K562 (cell line): ENCODE measurements around the gene C10orf143. TPM values are rescaled to one million over a fixed set of nuclear protein-coding genes. Genes with fewer than 3 reads are reported as not detected.

Experiments used
- ATAC-seq: fragments of 200-7000 bp; cut with Tn5 transposase; 3 replicates; pipeline ENCODE4 v1.9.1; 2020; ENCODE audit warnings: moderate library complexity
- BruUV-seq: library from RNA; stranded (reverse); fragments of 400-500 nt; replicated peaks from 2 replicates; lab custom pipeline; 2021; lab: Mats Ljungman, UMichigan
- CTCF ChIA-PET: fragments of 300-600 bp; formaldehyde crosslinking; extraction: SDS; loops from one replicate; lab custom pipeline; 2021; ENCODE audit warnings: low intra/inter-chr PET ratio; lab: Yijun Ruan, JAX
- POLR2A ChIA-PET: fragments of 300-600, 350-650 bp; sonication (Branson Sonifier 250); formaldehyde crosslinking; extraction: SDS; loops from one replicate; lab custom pipeline; 2021; ENCODE audit warnings: antibody characterized with exemption, inconsistent platforms; lab: Yijun Ruan, JAX
- DNase-seq, 4 experiments: peaks; one replicate each; pipeline versions ENCODE4 v3.0.0 to v3.0.0-alpha.2; 2011 to 2018; ENCODE audit warnings: low spot score in 3 of 4, mixed read lengths in 3 of 4; ENCODE audit errors: extremely low read depth in 1 of 4
- FAIRE-seq: peaks from 2 replicates; lab custom pipeline; 2011; peaks lifted over from hg19 to GRCh38; lab: Jason Lieb, UNC
- H2AFZ ChIP-seq: 2 replicates; pipeline ENCODE4 v1.6.0; 2011; ENCODE audit warnings: low read depth, low read length, control low read depth, inconsistent platforms
- H3K27ac ChIP-seq: fragments of 200-600 bp; 3 replicates; pipeline ENCODE4 v1.8.0; 2011; ENCODE audit warnings: low read depth, mild to moderate bottlenecking, control low read depth, inconsistent platforms, low read length, moderate library complexity, mixed read lengths; ENCODE audit errors: extremely low read depth
- H3K27me3 ChIP-seq, 2 experiments: fragments of 300-600 bp in 1 of 2; 2 replicates in 1 of 2; 3 replicates in 1 of 2; pipeline versions ENCODE4 v1.6.0 to v1.8.0; 2011; ENCODE audit warnings: inconsistent platforms in 2 of 2, low read length in 2 of 2, mild to moderate bottlenecking in 1 of 2, mixed read lengths in 1 of 2, moderate library complexity in 1 of 2; ENCODE audit not compliant: control insufficient read depth in 2 of 2, insufficient read depth in 2 of 2
- H3K36me3 ChIP-seq: fragments of 300-600 bp; 3 replicates; pipeline ENCODE4 v1.8.0; 2011; ENCODE audit warnings: mild to moderate bottlenecking, low read length, inconsistent platforms; ENCODE audit not compliant: control insufficient read depth, insufficient read depth
- H3K4me1 ChIP-seq, 2 experiments: fragments of 200-600 bp in 1 of 2; replicated peaks in 1 of 2; 2 replicates in 1 of 2; 3 replicates in 1 of 2; pipeline versions ENCODE4 v1.5.1 to v1.8.0; 2011; ENCODE audit warnings: inconsistent platforms in 2 of 2, low read length in 2 of 2, mild to moderate bottlenecking in 1 of 2, mixed read lengths in 1 of 2, moderate library complexity in 1 of 2; ENCODE audit not compliant: control insufficient read depth in 2 of 2, insufficient read depth in 2 of 2
- H3K4me2 ChIP-seq: 2 replicates; pipeline ENCODE4 v1.6.1; 2011; ENCODE audit warnings: low read length, control low read depth, inconsistent platforms, mixed read lengths; ENCODE audit not compliant: insufficient read depth
- H3K4me3 ChIP-seq: fragments of 200-600 bp; sonication (generic), shearing (Covaris generic); 2 replicates; pipeline ENCODE4 v1.5.1; 2016; ENCODE audit warnings: control low read depth, inconsistent platforms
- H3K79me2 ChIP-seq: fragments of 200-600 bp; 3 replicates; pipeline ENCODE4 v1.8.0; 2011; ENCODE audit warnings: low read length, inconsistent platforms; ENCODE audit not compliant: control insufficient read depth, insufficient read depth
- H3K9ac ChIP-seq, 2 experiments: 2 replicates each; pipeline versions ENCODE4 v1.6.0 to v1.6.1; 2011; ENCODE audit warnings: low read depth in 2 of 2, low read length in 2 of 2, control low read depth in 1 of 2, inconsistent platforms in 1 of 2, mild to moderate bottlenecking in 1 of 2, mixed read lengths in 1 of 2; ENCODE audit not compliant: insufficient read depth in 1 of 2
- H3K9me1 ChIP-seq: one replicate; pipeline ENCODE4 v1.6.0; 2011; ENCODE audit warnings: inconsistent platforms, mild to moderate bottlenecking, low read length, moderate library complexity; ENCODE audit not compliant: control insufficient read depth, insufficient read depth
- H3K9me3 ChIP-seq: replicated peaks from 2 replicates; pipeline ENCODE4 v1.5.1; 2011; ENCODE audit warnings: low read depth, low read length, inconsistent platforms; ENCODE audit not compliant: control insufficient read depth, insufficient read depth
- H4K20me1 ChIP-seq: replicated peaks from 2 replicates; pipeline ENCODE4 v1.6.1; 2011; ENCODE audit warnings: low read length, inconsistent platforms, mixed read lengths; ENCODE audit not compliant: control insufficient read depth, insufficient read depth
- CBX3 ChIP-seq, 2 experiments: IDR thresholded peaks; 1 replicate in 1 of 2; 2 replicates in 1 of 2; pipeline ENCODE4 v1.6.1; 2012; ENCODE audit warnings: inconsistent platforms in 2 of 2, low read length in 2 of 2, borderline replicate concordance in 1 of 2, control low read depth in 1 of 2
- GABPB2 ChIP-seq: fragments of 250-450 bp; sonication (Bioruptor Pico); conservative IDR thresholded peaks from 2 replicates; pipeline ENCODE4 v1.5.1; 2021; ENCODE audit warnings: mild to moderate bottlenecking
- HMG20B ChIP-seq: fragments of 250-450 bp; sonication (Bioruptor Pico); IDR thresholded peaks from 2 replicates; pipeline ENCODE4 v1.5.0; 2021; ENCODE audit warnings: mild to moderate bottlenecking
- KDM5B ChIP-seq: fragments of 200-600 bp; sonication (generic); IDR thresholded peaks from 2 replicates; pipeline ENCODE4 v1.6.1; 2012; ENCODE audit warnings: low read depth, mild to moderate bottlenecking, moderate library complexity, low read length, control low read depth, inconsistent platforms; ENCODE audit not compliant: insufficient replicate concordance
- NELFE ChIP-seq: IDR thresholded peaks from 2 replicates; pipeline ENCODE4 v1.6.1; 2011; ENCODE audit warnings: mild to moderate bottlenecking; ENCODE audit not compliant: insufficient read depth, insufficient read length
- NFIX ChIP-seq: fragments of 250-450 bp; sonication (Bioruptor Pico); IDR thresholded peaks from 2 replicates; pipeline ENCODE4 v1.4.0; 2020; ENCODE audit warnings: low read depth, mild to moderate bottlenecking, moderate library complexity
- RNF2 ChIP-seq: sonication (generic); IDR thresholded peaks from 2 replicates; pipeline ENCODE4 v1.6.1; 2016
- SREBF1 ChIP-seq: fragments of 150-350 bp; IDR thresholded peaks from 2 replicates; pipeline ENCODE4 v1.6.1; 2014; ENCODE audit warnings: antibody characterized with exemption, low read depth, low read length, borderline replicate concordance
- WGBS: fragments of 100-300 bp; shearing (Covaris generic); methylation state at CpG from one replicate; pipeline ENCODE4 v1.1.6; 2016; ENCODE audit warnings: low coverage, mixed read lengths; ENCODE audit not compliant: insufficient coverage; ENCODE audit errors: missing lambda C conversion rate; 5-methylcytosine and 5-hydroxymethylcytosine counted together
- in situ Hi-C: fragments of 300-500 bp; cut with MboI; formaldehyde crosslinking; loops from 4 replicates; pipeline ENCODE4 v1.15.0; 2018; ENCODE audit warnings: inconsistent platforms, mixed read lengths
- intact Hi-C: fragments of 100-400 bp; cut with micrococcal nuclease; formaldehyde crosslinking; loops from 2 replicates; pipeline ENCODE4 v1.14.2; 2022
- polyA plus RNA-seq, 8 experiments: library from polyadenylated mRNA; depleted of rRNA in 4 of 8; stranded (reverse) in 5 of 8; unstranded in 3 of 8; fragments of >200 nt; fragmentation: Nextera tagmentation in 2 of 8; fragmentation: Illumina TruSeq in 1 of 8; extraction: Ambion mirVana in 2 of 8; extraction: Trizol in 1 of 8; gene quantifications; 2 replicates each; pipeline versions ENCODE4 v1.2.1 to v1.2.3, GENCODE V29; 2011 to 2014; ENCODE audit warnings: inconsistent platforms in 1 of 8, missing spikeins in 1 of 8
- total RNA-seq, 7 experiments: library from RNA; depleted of rRNA in 6 of 7; stranded (reverse); fragments of >200 nt in 6 of 7; fragmentation: Illumina TruSeq in 2 of 7; extraction: Trizol in 2 of 7; gene quantifications; 2 replicates each; pipeline versions ENCODE4 v1.2.1 to v1.2.3, GENCODE V29; 2011 to 2021; ENCODE audit warnings: low replicate concordance in 1 of 7
- TF ChIP-seq, protein P1 (sequence below): sonication (generic); formaldehyde crosslinking; IDR thresholded peaks from 2 replicates; pipeline ENCODE4 v1.8.1; 2023; ENCODE audit warnings: mild to moderate bottlenecking, missing genetic modification reagents
- TF ChIP-seq, protein P2 (sequence below): fragments of 450-650 bp; IDR thresholded peaks from 2 replicates; pipeline ENCODE4 v1.6.1; 2016; ENCODE audit warnings: mild to moderate bottlenecking
- TF ChIP-seq, protein P3 (sequence below), 3 experiments: fragments of 200-800 bp in 1 of 3; fragments of 250-450 bp in 1 of 3; fragments of 450-650 bp in 1 of 3; sonication (Bioruptor Pico) in 1 of 3; sonication (Bioruptor generic) in 1 of 3; formaldehyde crosslinking in 1 of 3; IDR thresholded peaks; 2 replicates each; pipeline versions ENCODE4 v1.6.1 to v1.8.0; 2016 to 2022; ENCODE audit warnings: mild to moderate bottlenecking in 2 of 3, missing genetic modification characterization in 2 of 3, missing compliant biosample characterization in 1 of 3, moderate library complexity in 1 of 3
- TF ChIP-seq, protein P4 (sequence below): fragments of 250-450 bp; sonication (Bioruptor Pico); IDR thresholded peaks from 2 replicates; pipeline ENCODE4 v1.4.0; 2020; ENCODE audit warnings: borderline replicate concordance

The C10orf143 gene
- total and polyA plus RNA-seq, 9 of the 15 experiments (the other 6 are each of a cell fraction or from before 2014, with no cell fraction given), result 0.07 to 0.42 (median 0.25) TPM; not detected in 2

DNA sequence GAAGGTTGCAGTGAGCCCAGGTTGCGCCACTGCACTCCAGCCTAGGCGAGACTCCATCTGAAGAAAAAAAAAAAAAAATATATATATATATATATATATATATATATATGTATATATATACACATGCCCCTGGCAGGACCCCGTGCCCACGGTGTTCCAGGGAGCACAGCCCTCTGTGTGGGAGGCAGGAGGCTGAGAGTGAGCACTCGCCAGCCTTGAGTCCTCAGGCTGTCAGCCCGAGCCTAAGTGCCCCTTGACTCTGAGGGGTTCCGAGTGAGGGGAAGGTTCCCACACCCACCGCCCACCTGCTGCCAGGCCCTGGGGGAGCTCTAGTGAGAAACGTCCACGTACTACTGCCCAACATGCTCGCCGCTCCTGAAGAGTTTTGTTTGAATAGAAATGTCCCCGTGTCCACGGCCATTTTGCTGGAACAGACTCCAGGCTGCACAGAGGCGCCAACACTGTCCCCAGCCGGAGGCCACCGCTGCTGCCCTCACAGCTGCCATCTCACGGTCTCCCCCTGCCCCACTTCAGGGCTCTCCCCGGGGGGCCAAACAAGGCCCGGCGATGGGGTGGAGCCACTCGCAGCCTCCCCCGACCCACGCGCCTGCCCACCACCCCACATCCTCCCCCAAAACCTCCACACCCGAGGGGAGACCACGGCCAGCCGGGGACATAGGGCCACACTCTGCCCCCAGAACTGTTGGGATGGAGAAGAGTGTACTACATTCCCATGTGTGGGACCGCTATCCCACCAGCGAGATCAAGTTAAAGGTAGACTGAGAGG, 83.8 kb downstream of the C10orf143 start:
- Histone ChIP-seq H2AFZ (no peak overlapping the region), H3K36me3 (no peaks in the 10 kb centered on the region), H4K20me1 (no peaks in the 10 kb centered on the region), H3K4me2 (no peak overlapping the region), H3K4me1 (no peaks in the 10 kb centered on the region), H3K9me1 (no peaks in the 10 kb centered on the region), H3K4me3 (no peak overlapping the region), H3K79me2 (no peaks in the 10 kb centered on the region), H3K27me3 (peaks cover 0 to 33% of the 10 kb centered on the region in 2 experiments; a peak in 3 of 5 replicates), H3K9me3 (no peaks in the 10 kb centered on the region), H3K9ac (no peak overlapping the region), H3K27ac (no peak overlapping the region)
- no TSS peak for BruUV-seq
- DNase-seq (no peak), ATAC-seq (no peak), FAIRE-seq (no peak)
- CTCF ChIA-PET, result no interaction called here
- 0% methylated on average over 9 of the region's 30 CpGs for WGBS
- in situ Hi-C loops, result no loop called here
- intact Hi-C loops, result no loop called here
- POLR2A ChIA-PET, result interaction anchor here (0.6 kb wide), 1 partner anchor 1181 kb away, joined by 3 read pairs; no protein-coding TSS in a partner anchor
- TF ChIP-seq GABPB2 (CRISPR knock-in tag) (no peak), CBX3 (IDR thresholded peaks at IDR 0.05; ENCODE audit: borderline replicate concordance in 1 of 2, low read length in 2 of 2) (no peak), HMG20B (CRISPR knock-in tag) (no peak), RNF2 (no peak), NELFE (no peak), SREBF1 (no peak), KDM5B (no peak), NFIX (CRISPR knock-in tag) (no peak)
- TF ChIP-seq, protein P1, sequence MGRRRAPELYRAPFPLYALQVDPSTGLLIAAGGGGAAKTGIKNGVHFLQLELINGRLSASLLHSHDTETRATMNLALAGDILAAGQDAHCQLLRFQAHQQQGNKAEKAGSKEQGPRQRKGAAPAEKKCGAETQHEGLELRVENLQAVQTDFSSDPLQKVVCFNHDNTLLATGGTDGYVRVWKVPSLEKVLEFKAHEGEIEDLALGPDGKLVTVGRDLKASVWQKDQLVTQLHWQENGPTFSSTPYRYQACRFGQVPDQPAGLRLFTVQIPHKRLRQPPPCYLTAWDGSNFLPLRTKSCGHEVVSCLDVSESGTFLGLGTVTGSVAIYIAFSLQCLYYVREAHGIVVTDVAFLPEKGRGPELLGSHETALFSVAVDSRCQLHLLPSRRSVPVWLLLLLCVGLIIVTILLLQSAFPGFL (CRISPR knock-in tag), result no peak
- TF ChIP-seq, protein P2, sequence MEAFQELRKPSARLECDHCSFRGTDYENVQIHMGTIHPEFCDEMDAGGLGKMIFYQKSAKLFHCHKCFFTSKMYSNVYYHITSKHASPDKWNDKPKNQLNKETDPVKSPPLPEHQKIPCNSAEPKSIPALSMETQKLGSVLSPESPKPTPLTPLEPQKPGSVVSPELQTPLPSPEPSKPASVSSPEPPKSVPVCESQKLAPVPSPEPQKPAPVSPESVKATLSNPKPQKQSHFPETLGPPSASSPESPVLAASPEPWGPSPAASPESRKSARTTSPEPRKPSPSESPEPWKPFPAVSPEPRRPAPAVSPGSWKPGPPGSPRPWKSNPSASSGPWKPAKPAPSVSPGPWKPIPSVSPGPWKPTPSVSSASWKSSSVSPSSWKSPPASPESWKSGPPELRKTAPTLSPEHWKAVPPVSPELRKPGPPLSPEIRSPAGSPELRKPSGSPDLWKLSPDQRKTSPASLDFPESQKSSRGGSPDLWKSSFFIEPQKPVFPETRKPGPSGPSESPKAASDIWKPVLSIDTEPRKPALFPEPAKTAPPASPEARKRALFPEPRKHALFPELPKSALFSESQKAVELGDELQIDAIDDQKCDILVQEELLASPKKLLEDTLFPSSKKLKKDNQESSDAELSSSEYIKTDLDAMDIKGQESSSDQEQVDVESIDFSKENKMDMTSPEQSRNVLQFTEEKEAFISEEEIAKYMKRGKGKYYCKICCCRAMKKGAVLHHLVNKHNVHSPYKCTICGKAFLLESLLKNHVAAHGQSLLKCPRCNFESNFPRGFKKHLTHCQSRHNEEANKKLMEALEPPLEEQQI, result no peak
- TF ChIP-seq, protein P3, sequence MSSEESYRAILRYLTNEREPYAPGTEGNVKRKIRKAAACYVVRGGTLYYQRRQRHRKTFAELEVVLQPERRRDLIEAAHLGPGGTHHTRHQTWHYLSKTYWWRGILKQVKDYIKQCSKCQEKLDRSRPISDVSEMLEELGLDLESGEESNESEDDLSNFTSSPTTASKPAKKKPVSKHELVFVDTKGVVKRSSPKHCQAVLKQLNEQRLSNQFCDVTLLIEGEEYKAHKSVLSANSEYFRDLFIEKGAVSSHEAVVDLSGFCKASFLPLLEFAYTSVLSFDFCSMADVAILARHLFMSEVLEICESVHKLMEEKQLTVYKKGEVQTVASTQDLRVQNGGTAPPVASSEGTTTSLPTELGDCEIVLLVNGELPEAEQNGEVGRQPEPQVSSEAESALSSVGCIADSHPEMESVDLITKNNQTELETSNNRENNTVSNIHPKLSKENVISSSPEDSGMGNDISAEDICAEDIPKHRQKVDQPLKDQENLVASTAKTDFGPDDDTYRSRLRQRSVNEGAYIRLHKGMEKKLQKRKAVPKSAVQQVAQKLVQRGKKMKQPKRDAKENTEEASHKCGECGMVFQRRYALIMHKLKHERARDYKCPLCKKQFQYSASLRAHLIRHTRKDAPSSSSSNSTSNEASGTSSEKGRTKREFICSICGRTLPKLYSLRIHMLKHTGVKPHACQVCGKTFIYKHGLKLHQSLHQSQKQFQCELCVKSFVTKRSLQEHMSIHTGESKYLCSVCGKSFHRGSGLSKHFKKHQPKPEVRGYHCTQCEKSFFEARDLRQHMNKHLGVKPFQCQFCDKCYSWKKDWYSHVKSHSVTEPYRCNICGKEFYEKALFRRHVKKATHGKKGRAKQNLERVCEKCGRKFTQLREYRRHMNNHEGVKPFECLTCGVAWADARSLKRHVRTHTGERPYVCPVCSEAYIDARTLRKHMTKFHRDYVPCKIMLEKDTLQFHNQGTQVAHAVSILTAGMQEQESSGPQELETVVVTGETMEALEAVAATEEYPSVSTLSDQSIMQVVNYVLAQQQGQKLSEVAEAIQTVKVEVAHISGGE (CRISPR knock-in tag; IDR thresholded peaks at IDR 0.05), result no peak
- TF ChIP-seq, protein P4, sequence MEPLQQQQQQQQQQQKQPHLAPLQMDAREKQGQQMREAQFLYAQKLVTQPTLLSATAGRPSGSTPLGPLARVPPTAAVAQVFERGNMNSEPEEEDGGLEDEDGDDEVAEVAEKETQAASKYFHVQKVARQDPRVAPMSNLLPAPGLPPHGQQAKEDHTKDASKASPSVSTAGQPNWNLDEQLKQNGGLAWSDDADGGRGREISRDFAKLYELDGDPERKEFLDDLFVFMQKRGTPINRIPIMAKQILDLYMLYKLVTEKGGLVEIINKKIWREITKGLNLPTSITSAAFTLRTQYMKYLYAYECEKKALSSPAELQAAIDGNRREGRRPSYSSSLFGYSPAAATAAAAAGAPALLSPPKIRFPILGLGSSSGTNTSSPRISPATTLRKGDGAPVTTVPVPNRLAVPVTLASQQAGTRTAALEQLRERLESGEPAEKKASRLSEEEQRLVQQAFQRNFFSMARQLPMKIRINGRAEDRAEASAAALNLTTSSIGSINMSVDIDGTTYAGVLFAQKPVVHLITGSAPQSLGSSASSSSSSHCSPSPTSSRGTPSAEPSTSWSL, result no peak
